GM18499 (cell line): ENCODE data around the gene FCN3.

ENCODE experiments used
- ATAC-seq: cut with Tn5 transposase; IDR thresholded peaks from one replicate; pipeline ENCODE4 v1.9.1; 2021; ENCODE audit warnings: moderate number of reproducible peaks; ENCODE audit not compliant: insufficient read depth, unreplicated experiment

Gene FCN3

GRCh38 chr1:27381969-27382762 lies 7.5 kb upstream of the FCN3 start:
- no peak for ATAC-seq

GRCh38 chr1:27380766-27381733 lies 6.4 kb upstream of the FCN3 start:
- no peak for ATAC-seq

GRCh38 chr1:27380224-27380623 lies 5.6 kb upstream of the FCN3 start:
- ATAC-seq: no peak

GRCh38 chr1:27379564-27380122 lies 5.0 kb upstream of the FCN3 start:
- no peak for ATAC-seq

- ATAC-seq: no peak
These were observed 3.3 kb upstream of the FCN3 start for GRCh38 chr1:27377760-27378495.

- no peak for ATAC-seq
These were observed 1.6 kb downstream of the FCN3 start for GRCh38 chr1:27372808-27373690.

- no peak for ATAC-seq
These were observed 2.4 kb downstream of the FCN3 start for GRCh38 chr1:27372022-27372807.

- ATAC-seq: no peak
These were observed 5.6 kb downstream of the FCN3 start for GRCh38 chr1:27368869-27369582.

- no peak for ATAC-seq
These were observed 7.4 kb downstream of the FCN3 start for GRCh38 chr1:27367160-27367650.

GRCh38 chr1:27366411-27367159 lies 8.0 kb downstream of the FCN3 start, which contains the start of gene MAP3K6:
MAP3K6 (minus strand) TSS chr1:27366961; CDS start chr1:27366597, 364 bp downstream.
- no peak for ATAC-seq

- ATAC-seq: no peak
These were observed 8.6 kb downstream of the FCN3 start for GRCh38 chr1:27366113-27366410.

GRCh38 chr1:27365372-27366112 lies 9.1 kb downstream of the FCN3 start:
- no peak for ATAC-seq

GRCh38 chr1:27364696-27365371 lies 9.8 kb downstream of the FCN3 start:
- ATAC-seq: no peak

GRCh38 chr1:27363766-27364695 lies 10.6 kb downstream of the FCN3 start:
- ATAC-seq: no peak

- ATAC-seq: no peak
These were observed 13.1 kb downstream of the FCN3 start for GRCh38 chr1:27361553-27361952.
